NB4 (cell line): Measurements from ENCODE around the gene REEP1.

Experiments
- MYC ChIP-seq: IDR thresholded peaks from 2 replicates; pipeline ENCODE4 v1.6.1; 2011; ENCODE audit warnings: low read depth, low read length
- POLR2A ChIP-seq: IDR thresholded peaks from 2 replicates; pipeline ENCODE4 v1.6.1; 2011; ENCODE audit warnings: mild to moderate bottlenecking; ENCODE audit not compliant: insufficient read length; ENCODE audit errors: extremely low read depth
- TF ChIP-seq, protein P1 (sequence below): IDR thresholded peaks from one replicate; pipeline ENCODE4 v1.5.1; 2012; ENCODE audit warnings: low read depth, low read length
- TF ChIP-seq, protein P2 (sequence below): IDR thresholded peaks from 2 replicates; pipeline ENCODE4 v1.6.1; 2011; ENCODE audit warnings: low read depth, low read length

DNA sequence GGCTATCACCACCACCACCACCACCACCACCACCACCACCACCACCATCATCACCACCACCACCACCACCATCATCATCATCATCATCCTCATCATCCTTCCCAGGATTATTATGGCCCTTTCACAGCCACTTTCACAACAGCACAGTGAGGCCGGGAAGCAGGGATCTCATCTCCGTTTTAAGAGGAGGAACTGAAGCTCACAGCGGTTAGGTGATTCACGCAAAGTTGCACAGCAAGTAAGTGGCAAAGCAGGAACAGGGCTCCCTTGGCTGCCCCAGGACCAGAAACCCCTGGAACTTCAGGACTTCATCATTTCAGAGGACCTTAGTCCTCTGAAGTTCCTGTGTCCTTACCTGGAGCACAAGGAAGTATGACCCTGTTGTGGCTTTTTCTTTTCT, 111.4 kb downstream of the REEP1 start:
- TF ChIP-seq, protein P1, sequence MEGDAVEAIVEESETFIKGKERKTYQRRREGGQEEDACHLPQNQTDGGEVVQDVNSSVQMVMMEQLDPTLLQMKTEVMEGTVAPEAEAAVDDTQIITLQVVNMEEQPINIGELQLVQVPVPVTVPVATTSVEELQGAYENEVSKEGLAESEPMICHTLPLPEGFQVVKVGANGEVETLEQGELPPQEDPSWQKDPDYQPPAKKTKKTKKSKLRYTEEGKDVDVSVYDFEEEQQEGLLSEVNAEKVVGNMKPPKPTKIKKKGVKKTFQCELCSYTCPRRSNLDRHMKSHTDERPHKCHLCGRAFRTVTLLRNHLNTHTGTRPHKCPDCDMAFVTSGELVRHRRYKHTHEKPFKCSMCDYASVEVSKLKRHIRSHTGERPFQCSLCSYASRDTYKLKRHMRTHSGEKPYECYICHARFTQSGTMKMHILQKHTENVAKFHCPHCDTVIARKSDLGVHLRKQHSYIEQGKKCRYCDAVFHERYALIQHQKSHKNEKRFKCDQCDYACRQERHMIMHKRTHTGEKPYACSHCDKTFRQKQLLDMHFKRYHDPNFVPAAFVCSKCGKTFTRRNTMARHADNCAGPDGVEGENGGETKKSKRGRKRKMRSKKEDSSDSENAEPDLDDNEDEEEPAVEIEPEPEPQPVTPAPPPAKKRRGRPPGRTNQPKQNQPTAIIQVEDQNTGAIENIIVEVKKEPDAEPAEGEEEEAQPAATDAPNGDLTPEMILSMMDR, result no peak
- TF ChIP-seq, protein P2, sequence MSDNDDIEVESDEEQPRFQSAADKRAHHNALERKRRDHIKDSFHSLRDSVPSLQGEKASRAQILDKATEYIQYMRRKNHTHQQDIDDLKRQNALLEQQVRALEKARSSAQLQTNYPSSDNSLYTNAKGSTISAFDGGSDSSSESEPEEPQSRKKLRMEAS, result no peak
- no peak for TF ChIP-seq POLR2A
- TF ChIP-seq MYC, result no peak
